Activated T-cell treated with anti-CD3 and anti-CD28 coated beads for 24 hours (primary cell): ENCODE data around the gene APOL1.
"Not testable (repeated sequence)": the region's sequence is repeated elsewhere in the genome, so short reads cannot be mapped to it uniquely, and the experiment has no call there.

Experiments used
- DNase-seq: peaks from one replicate; pipeline ENCODE4 v3.0.0-alpha.2; 2020; ENCODE audit warnings: low read depth

APOL1 gene

DNA sequence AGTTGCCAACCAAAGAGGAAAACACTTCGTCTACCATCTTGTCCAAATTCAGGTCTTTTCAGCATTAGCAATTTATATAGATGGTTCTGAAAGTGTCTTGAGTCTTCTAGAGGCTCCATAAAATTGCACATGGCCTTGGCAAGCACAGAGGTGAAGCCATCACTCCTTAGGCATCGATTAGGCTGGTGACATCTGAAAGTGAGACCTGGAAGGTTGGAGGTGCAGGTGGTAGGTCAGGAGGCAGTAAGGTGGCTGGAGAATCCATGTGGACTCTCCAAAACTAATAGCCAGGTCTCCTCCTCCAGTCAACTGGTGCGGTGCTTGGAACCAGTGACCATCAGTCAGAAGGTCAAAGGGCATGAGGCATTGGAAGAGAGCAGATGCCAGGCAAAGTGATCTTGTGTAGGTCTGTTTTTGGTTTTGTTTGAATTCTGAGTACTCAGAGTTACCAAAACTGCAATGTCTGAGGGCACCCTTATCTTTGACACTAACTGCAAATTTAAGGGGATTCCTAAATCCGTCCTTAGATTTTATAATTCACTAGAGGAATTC is 7.1 kb upstream of the APOL1 start:
- DNase-seq, result no peak

- no peak for DNase-seq
These were observed 6.2 kb upstream of the APOL1 start for GRCh38 chr22:36246718-36247117.

DNA sequence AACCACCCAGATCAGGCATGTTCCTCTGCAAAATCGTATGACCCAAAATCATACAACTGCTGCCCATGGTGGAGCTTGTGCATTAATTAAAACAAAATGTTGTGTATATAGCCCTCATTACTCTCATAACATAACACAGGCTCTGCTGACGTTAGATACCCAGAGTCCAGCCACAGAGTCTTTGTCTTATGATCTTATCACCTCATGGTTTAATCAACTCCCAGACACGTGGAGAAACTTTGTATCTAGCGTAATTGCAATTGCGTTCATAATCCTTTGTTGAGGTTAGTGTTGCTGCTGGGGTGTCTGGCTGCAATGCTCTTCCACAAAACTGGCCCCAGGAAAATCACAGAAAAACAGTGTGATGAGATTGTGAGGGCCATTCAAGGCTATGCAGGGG is 5.0 kb upstream of the APOL1 start:
- no peak for DNase-seq

GRCh38 chr22:36249160-36249559 is 3.8 kb upstream of the APOL1 start:
- DNase-seq, result no peak

DNA sequence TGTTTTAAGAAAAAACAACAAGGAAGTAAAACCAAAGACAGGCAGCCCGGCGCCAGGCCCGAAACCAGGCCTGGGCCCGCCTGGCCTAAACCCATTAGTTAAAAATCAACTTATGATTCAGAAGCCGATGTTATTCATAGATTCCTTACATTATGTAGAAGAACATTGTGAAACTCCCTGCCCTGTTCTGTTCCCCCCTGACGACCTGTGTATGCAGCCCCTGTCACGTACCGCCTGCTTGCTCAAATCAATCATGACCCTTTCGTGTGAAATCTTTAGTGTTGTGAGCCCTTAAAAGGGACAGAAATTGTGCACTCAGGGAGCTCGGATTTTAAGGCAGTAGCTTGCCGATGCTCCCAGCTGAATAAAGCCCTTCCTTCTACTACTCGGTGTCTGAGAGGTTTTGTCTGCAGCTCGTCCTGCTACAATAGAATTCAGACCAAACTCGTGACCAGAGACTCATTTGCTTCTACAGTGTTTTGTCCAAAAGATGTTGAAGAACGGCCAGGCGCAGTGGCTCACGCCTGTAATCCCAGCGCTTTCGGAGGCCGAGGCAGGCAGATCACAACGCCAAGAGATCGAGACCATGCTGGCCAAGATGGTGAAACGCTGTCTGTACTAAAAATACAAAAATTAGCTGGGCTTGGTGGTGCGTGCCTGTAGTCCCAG is 2.5 kb upstream of the APOL1 start:
- not testable (repeated sequence) for DNase-seq

DNA sequence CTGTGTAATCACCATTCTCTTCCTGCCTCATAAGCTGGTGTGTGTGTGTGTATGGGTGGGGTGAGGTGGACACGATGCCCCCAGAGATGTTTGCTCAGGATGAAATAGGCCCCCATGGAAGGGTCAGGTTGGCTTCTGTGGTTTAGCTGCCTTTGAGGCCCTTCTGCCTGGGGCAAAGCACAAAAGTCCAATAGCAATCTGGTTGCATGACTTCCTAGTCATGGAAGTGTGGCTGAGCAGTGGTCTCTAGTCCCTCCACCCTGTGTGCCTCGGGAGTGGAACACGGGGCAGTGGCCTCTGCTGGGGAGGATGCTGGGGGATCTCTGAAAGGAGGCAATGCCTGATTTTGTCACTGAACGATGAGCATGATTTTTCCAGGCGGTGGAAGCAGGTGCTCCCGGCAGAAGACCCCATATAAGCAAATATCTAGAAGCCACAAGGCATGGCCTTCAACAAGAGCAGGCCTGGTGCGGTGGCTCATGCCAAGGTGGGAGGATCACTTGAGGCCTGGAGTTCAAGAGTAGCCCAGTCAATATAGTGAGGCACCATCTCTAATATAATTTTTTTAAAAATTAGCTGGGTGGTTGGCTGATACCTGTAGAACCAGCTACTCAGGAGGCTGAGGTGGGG is 839 bp upstream of the APOL1 start:
- DNase-seq, result not testable (repeated sequence)

- peak; percentile 41 for DNase-seq
These were observed 874 bp downstream of the APOL1 start for GRCh38 chr22:36253523-36254490.

DNA sequence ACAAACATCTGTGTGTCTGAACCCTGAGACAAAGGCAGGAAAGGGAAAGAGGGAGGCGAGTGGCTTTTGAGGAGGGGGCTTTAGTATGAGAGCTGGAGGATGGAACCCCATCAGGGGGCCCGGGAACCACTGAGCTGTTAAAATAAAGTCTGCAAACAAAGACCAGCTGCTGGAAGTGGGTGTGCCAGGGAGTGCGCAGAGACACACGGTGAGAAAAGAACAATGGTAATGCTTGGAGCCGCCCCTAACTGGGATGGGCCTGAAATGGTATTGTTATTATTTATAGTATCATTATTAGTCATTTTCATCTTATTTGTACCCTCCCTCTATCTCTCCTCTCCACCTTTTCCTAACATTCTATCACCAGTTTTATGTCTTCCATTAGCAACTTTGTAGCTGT is 2.6 kb downstream of the APOL1 start:
- not testable (repeated sequence) for DNase-seq

DNA sequence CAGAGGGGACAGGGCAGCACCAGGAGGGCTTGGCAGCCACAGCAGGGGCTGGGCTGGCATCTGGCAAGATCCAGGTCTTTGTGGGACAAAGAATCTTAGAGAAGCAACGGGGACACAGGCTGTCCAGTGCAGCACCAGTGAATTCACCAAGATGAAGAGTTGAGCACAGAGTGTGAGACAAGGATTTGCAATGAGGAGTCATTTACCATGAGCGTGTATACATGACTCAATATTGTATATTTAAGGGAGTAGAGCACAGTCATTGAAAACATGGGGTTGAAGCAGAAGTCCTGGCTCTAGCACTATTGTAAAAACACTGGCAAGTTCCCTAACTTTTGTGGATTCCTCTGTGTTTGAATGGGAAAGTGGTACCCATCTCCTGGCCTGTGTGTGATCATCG is 3.5 kb downstream of the APOL1 start:
- DNase-seq, result no peak

DNA sequence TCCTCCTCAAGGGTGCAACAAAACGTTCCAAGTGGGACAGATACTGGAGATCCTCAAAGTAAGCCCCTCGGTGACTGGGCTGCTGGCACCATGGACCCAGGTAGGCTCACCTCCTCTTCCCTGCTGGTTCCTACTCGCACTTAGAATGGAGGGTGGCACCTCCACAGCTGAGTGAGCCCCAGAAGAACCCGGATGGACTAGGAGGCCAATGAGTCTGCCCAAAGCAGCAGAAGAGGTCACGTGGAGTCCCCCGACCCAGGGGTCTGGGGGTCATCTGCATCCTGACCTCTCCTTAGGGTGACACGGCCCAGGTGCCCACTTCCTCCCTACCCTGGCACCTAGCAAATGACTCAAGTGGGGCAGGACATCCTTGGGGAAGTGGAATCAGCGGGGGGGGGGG is 4.4 kb downstream of the APOL1 start:
- DNase-seq, result no peak

DNA sequence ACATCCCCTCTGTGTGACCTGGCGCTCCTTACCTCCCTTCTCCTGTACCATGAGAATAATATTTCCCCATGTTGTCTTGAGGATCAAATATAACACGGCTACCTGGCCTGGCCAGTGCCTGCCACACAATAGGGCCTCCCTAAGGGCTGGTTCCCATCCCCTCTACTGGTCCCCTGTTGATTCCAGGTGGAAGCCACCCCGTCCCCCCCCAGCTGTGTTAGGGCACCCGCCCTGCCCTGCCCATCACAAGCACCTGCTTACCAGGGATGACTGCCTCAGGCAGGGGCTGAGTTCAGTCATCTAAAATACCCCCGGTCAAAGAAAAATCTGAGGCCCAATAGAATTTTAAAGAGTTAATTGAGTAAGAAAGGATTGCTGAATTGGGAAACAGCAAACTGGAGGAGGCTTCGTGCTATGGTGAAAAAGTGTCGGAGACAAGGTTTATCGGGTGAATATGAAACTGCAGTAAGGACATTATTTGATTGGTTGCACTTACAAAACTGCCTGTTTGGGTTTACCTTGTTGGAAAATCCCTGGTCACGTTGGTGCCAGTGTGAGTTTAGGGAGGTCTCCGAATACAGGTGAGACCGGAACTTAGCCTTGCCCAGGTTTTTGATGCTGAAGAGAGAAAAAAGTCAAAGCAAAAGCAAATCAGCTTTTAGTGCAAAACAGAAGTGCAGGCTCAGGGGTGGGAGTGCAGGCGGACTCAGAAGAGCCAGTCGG is 5.2 kb downstream of the APOL1 start:
- DNase-seq, result no peak

DNA sequence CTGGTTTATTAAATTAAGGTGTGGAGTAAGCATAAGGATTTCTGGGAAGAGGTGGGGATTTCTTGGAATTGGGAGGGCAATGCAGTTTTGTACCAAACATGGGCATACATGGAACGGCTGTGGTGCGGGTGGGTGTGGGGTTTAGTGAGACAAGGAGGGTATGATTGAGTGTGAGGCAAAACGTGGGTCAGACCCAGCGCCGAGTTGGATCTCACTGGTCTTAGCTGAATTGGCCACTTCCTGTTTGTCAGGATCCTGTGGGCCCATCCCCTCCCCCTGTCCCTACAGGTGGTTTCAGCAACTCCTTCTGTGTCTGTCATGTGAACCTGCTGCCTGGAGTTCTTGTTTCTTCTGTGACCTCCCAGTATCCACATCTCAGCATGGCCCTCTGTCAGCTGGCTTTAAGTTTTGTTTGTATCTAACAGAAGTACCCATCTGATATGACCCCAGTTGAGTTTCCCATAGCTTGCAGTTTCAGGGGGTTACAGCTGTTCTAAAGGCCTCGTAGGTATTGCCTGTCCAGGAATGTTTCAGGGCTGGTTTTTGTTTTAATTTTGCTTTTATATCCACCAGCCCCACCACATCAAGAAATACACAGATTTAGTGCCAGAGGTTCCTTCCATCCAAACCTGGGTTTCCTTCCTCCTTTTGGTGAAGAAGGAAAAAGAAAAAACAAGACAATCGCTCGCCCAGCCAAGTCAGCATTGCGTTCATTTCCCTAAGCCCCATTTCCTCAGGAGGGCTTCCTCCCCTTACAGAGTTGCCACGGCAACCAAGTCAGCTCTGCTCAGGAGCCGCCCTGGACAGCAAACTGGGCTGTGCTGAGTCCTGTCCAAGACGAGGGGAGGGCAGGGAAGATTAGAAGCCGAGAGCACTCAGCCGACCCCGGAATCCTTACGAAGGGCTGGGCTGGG is 6.0 kb downstream of the APOL1 start:
- DNase-seq, result no peak

DNA sequence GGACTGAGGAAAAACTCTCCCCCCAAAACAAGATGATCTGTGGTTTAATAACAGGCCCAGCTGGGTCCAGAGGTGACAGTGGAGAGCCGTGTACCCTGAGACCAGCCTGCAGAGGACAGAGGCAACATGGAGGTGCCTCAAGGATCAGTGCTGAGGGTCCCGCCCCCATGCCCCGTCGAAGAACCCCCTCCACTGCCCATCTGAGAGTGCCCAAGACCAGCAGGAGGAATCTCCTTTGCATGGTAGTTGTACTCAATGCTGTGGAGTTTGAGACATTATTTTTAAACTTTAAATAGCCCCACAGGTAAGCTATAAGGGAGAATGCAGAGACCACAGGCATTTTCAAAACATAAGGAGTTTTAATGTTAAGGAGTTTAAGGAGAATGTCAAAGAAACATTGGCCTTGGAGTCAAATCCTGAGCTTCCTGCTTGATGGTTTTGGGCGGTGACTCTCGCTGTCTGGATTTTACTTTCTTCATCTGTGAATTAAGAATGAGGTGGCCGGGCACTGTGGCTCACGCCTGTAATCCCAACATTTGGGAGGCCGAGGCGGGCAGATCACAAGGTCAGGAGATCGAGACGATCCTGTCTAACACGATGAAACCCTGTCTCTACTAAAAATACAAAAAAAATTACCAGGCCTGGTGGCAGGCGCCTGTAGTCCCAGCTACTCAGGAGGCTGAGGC is 6.8 kb downstream of the APOL1 start:
- no peak for DNase-seq

DNA sequence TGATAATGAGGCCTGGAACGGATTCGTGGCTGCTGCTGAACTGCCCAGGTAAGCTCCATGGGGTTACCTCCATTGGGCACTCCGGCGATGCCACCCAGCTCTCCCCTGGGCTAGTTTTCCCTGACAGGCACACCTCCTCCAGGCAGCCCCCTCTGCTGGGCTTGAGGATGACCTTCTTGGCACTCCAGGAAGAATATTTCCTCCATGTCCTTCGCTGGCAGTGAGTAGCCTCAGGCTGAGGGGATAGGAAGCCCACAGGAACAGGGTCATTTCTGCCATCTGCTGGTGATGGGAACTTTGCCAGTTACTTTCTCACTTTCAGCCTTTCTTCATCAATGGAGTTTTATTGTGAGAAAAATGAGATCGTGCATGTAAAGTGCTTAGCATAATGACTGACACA is 8.7 kb downstream of the APOL1 start:
- not testable (repeated sequence) for DNase-seq

GRCh38 chr22:36262307-36262706 is 9.4 kb downstream of the APOL1 start:
- not testable (repeated sequence) for DNase-seq

GRCh38 chr22:36263216-36263673 is 10.3 kb downstream of the APOL1 start:
- not testable (repeated sequence) for DNase-seq

DNA sequence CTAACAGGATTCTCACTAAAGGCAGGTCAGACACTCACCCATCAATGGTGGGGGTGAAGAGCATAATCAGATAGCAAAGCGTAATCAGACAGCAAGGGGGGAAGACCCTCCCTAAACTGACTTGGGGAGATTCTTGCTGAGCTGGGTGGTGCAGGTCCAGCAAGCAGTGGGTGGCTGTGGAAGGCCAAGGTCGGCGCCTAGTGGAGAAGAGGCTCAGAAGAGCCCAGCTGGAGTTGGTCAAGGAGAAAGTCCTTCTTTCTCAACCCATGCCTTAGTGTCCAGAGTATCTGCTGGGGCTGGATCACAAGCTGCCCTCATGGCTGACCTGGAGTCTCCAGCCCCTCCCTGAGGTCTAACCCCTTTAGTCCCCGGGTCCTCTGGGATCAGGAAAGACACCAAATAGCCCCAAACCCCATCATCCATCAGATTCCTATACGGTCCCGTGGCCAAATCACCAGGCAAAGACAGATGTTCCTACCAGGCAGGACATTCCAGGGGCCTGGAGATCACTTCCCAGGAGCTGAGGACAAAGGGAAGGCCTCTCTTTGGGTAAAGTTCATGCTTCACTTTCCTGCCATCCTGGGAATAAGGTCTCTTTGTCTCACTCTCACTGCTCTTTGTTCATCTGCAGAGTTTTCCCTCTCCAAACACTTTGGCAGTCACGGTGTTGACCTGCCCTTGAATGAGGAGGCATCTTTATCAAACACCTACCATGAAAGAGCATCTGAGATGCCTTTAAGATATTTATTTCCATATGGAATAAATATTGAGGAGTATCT is 11.1 kb downstream of the APOL1 start:
- DNase-seq, result not testable (repeated sequence)

GRCh38 chr22:36267058-36267457 is 14.1 kb downstream of the APOL1 start:
- DNase-seq, result no peak

DNA sequence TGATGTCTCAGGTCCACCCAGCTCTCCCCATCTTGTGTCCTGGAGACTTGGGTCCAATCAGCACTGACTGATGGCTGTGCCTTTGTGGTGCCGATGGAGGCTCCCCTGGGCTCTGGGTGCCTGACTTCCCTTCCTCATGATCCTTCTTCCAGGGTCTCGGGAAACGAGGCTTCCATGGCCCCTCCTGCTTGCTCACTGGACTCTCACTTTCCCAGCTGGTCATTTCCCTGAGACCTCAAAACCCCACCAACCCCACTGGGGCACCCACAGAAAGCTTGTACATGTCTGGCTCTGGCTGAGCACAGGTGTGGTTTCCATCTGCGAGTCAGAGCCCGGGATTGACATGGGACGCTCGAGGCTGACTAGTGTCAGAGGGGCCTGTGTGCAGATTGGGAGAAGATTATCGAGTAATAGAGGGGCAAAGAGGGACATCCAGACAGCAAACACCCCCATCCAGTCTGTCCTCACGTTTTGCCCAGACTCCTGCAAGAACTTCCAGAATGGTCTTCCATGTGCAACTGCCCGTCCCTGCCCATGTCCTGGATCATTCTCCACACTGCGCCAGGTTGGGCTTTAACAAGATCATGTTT is 15.1 kb downstream of the APOL1 start:
- DNase-seq, result no peak
